H1 (cell line): ENCODE measurements around the gene DCDC1.

Experiments used
- CTCF ChIP-seq, 3 experiments: IDR thresholded peaks; 1 replicate in 2 of 3; 2 replicates in 1 of 3; pipeline versions ENCODE4 v1.5.1 to v1.6.1; 2011; ENCODE audit warnings: low read length in 3 of 3, mild to moderate bottlenecking in 3 of 3, inconsistent platforms in 2 of 3, low read depth in 1 of 3, moderate library complexity in 1 of 3; ENCODE audit not compliant: insufficient read depth in 1 of 3; ENCODE audit errors: control extremely low read depth in 1 of 3
- GTF2F1 ChIP-seq: IDR thresholded peaks from 2 replicates; pipeline ENCODE4 v1.6.1; 2012; ENCODE audit warnings: low read depth, low read length, improper control_type of control experiment, borderline replicate concordance
- HDAC6 ChIP-seq: IDR thresholded peaks from one replicate; pipeline ENCODE4 v1.7.1; 2012; ENCODE audit warnings: low read depth, mild to moderate bottlenecking, inconsistent platforms, low read length, moderate library complexity
- RAD21 ChIP-seq, 2 experiments: IDR thresholded peaks in 1 of 2; conservative IDR thresholded peaks in 1 of 2; 2 replicates each; pipeline ENCODE4 v1.6.1; 2011; ENCODE audit warnings: low read depth in 2 of 2, low read length in 2 of 2, improper control_type of control experiment in 1 of 2, inconsistent platforms in 1 of 2, mild to moderate bottlenecking in 1 of 2, moderate library complexity in 1 of 2
- ZNF274 ChIP-seq: IDR thresholded peaks from 2 replicates; pipeline ENCODE4 v1.7.0; 2012; ENCODE audit warnings: low read length, borderline replicate concordance; ENCODE audit errors: extremely low read depth

DNA sequence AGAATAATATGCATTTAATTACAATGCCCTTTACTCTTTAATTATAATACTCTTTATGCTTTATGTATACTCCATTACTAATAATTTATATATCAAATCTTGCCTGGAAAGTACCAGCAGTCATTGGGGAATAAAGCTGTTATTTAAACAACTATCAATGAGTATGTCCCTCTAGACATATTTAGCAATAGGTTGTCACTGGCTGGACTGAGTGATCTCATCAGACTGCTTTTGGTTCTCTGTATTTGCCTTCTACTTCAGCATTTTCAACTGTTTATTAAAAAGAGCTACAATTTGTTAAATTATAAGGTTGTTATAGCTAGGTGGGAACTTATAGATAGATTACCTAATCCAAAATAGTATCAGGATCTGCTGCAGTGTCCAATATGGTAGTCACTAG, 267.2 kb downstream of the DCDC1 start:
- TF ChIP-seq CTCF (IDR thresholded peaks at IDR 0.05; ENCODE audit: control extremely low read depth in 1 of 3, insufficient read depth in 1 of 3, low read depth in 1 of 3, low read length in 3 of 3) = no peak
- TF ChIP-seq ZNF274 = no peak
- TF ChIP-seq HDAC6 = no peak
- no peak for TF ChIP-seq RAD21 (IDR thresholded peaks at IDR 0.05 in 1 of 2, conservative IDR thresholded peaks at IDR 0.05 in 1 of 2; ENCODE audit: low read depth in 2 of 2, low read length in 2 of 2)
- no peak for TF ChIP-seq GTF2F1
